Loucy (cell line): ENCODE measurements around the gene CCDC40.

Experiments
- H2AFZ ChIP-seq: fragments of 200-600 bp; sonication (generic); 2 replicates; pipeline ENCODE4 v1.6.0; 2016; ENCODE audit warnings: antibody characterized with exemption, mild to moderate bottlenecking, low read length, moderate library complexity
- H3F3A ChIP-seq: fragments of 200-600 bp; 2 replicates; pipeline ENCODE4 v1.6.0; 2016; ENCODE audit warnings: antibody characterized with exemption, low read depth, mild to moderate bottlenecking
- H3K27me3 ChIP-seq: fragments of 200-600 bp; sonication (generic); 2 replicates; pipeline ENCODE4 v1.6.1; 2014; ENCODE audit warnings: low read length, mild to moderate bottlenecking; ENCODE audit not compliant: insufficient read depth, poor library complexity, severe bottlenecking
- H3K36me3 ChIP-seq: fragments of 200-600 bp; sonication (generic); 2 replicates; pipeline ENCODE4 v1.6.1; 2016; ENCODE audit warnings: low read length; ENCODE audit not compliant: insufficient read depth
- H3K4me1 ChIP-seq: fragments of 200-600 bp; sonication (generic); 2 replicates; pipeline ENCODE4 v1.5.1; 2014; ENCODE audit warnings: low read length, mild to moderate bottlenecking; ENCODE audit not compliant: insufficient read depth, poor library complexity, severe bottlenecking
- H3K4me2 ChIP-seq: fragments of 200-600 bp; sonication (generic); 2 replicates; pipeline ENCODE4 v1.6.0; 2014; ENCODE audit warnings: antibody characterized with exemption, low read length, low read depth, mild to moderate bottlenecking; ENCODE audit not compliant: poor library complexity, severe bottlenecking
- H3K4me3 ChIP-seq: fragments of 200-600 bp; sonication (generic); 2 replicates; pipeline ENCODE4 v1.5.1; 2014; ENCODE audit warnings: low read length, mild to moderate bottlenecking, mixed read lengths; ENCODE audit not compliant: poor library complexity, severe bottlenecking
- H3K79me2 ChIP-seq: fragments of 200-600 bp; sonication (generic); 2 replicates; pipeline ENCODE4 v1.6.1; 2014; ENCODE audit warnings: low read length; ENCODE audit not compliant: insufficient read depth
- H3K9ac ChIP-seq: fragments of 200-600 bp; sonication (generic); 2 replicates; pipeline ENCODE4 v1.6.0; 2014; ENCODE audit warnings: mild to moderate bottlenecking, low read depth, low read length, moderate library complexity; ENCODE audit not compliant: poor library complexity, severe bottlenecking
- H3K9me2 ChIP-seq: fragments of 200-600 bp; sonication (generic); replicated peaks from 2 replicates; pipeline ENCODE4 v1.6.1; 2016; ENCODE audit warnings: low read depth, low read length, mixed read lengths
- H3K9me3 ChIP-seq: fragments of 200-600 bp; sonication (generic); 2 replicates; pipeline ENCODE4 v1.6.1; 2014; ENCODE audit warnings: mild to moderate bottlenecking, antibody characterized with exemption, low read length, low read depth; ENCODE audit not compliant: insufficient read depth
- H4K20me1 ChIP-seq: fragments of 200-600 bp; sonication (generic); 2 replicates; pipeline ENCODE4 v1.6.0; 2014; ENCODE audit warnings: antibody characterized with exemption, low read length, mild to moderate bottlenecking; ENCODE audit not compliant: insufficient read depth, poor library complexity, severe bottlenecking
- EZH2phosphoT487 ChIP-seq: fragments of 200-600 bp; IDR thresholded peaks from 2 replicates; pipeline ENCODE4 v1.6.1; 2018; ENCODE audit warnings: antibody characterized with exemption, mild to moderate bottlenecking, moderate library complexity, borderline replicate concordance
- TF ChIP-seq, protein P1 (sequence below): fragments of 200-600 bp; sonication (generic); conservative IDR thresholded peaks from 2 replicates; pipeline ENCODE4 v1.5.1; 2014; ENCODE audit warnings: mild to moderate bottlenecking, antibody characterized with exemption, low read length

CCDC40 gene

DNA sequence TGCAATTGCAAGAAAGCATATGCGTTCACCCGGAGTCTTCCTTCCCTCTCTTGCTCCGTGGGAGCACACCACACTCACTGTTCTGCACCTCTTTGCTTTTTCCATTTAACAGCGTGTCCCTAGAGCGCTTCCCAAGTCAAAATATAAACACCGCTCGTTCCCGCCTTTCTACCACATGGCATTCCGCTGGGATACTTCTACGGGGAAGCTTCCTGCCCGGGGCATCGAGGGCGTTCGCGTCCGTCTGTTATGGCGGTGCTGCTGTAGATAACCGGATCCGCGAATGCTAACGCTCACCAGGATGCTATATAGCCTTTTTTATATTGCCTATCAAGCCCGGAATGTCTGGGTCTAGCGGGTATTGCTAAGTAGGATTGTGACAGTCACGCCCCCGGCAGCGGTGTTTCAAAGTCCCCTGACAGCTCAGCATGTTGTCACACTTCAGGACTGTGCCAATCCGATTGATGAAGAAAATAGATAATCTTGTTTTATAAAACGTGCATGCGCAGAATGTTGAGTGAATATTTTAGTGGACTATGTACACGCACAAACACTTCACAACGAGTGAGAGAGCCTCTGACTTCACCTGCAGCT is 31.0 kb downstream of the CCDC40 start:
- Histone ChIP-seq H3K4me1 (no peaks in the 10 kb centered on the region), H3K4me2 (no peak overlapping the region), H4K20me1 (no peaks in the 10 kb centered on the region), H3K9ac (no peak overlapping the region), H3K36me3 (no peaks in the 10 kb centered on the region), H3K9me3 (no peaks in the 10 kb centered on the region), H2AFZ (no peak overlapping the region), H3K9me2 (no peaks in the 10 kb centered on the region), H3K79me2 (no peaks in the 10 kb centered on the region), H3F3A (no peaks in the 10 kb centered on the region), H3K27me3 (no peaks in the 10 kb centered on the region), H3K4me3 (no peak overlapping the region)
- TF ChIP-seq, protein P1, sequence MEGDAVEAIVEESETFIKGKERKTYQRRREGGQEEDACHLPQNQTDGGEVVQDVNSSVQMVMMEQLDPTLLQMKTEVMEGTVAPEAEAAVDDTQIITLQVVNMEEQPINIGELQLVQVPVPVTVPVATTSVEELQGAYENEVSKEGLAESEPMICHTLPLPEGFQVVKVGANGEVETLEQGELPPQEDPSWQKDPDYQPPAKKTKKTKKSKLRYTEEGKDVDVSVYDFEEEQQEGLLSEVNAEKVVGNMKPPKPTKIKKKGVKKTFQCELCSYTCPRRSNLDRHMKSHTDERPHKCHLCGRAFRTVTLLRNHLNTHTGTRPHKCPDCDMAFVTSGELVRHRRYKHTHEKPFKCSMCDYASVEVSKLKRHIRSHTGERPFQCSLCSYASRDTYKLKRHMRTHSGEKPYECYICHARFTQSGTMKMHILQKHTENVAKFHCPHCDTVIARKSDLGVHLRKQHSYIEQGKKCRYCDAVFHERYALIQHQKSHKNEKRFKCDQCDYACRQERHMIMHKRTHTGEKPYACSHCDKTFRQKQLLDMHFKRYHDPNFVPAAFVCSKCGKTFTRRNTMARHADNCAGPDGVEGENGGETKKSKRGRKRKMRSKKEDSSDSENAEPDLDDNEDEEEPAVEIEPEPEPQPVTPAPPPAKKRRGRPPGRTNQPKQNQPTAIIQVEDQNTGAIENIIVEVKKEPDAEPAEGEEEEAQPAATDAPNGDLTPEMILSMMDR: no peak
- TF ChIP-seq EZH2phosphoT487: no peak

DNA sequence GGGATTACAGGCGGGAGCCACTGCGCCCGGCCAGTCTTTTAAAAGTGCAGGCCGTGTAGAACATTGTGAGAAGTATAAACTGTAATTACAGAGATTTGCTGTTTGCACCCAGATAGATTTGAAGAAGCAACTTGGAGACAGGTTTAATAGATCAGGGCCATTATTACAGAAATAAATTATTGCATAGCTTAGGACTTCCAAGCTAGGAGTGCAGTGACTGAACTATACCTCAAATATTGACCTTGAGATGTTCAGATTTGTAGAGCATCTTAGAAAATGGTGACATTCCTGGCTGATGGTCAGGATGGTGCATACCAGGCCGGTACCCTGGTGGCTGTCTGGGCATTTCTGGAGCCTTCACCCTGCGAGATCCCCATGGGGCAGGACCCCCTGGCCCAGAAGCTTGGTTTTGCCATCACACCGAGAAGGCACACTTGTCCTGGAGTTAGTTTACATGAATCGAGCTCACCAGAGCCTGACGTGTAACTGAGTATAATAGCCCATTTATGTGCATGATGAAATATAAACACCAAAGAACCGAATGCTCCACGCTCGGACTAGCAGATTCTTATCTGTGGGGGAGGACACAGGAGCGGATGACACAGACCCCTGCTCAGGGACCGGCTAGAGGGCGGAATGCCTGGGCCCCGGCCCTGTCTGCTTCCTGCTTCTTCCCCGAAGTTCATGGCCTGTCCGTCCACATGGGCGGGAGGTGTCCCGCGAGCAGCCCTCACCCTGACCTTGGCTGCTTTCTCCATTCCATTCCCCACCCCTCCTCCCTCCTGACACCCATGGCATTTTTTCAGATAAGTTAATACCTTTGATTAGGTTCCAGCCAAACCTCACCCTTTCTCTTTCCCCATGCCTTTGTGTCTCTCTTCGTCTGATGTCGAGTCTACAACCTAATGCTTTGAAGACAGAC is 32.1 kb downstream of the CCDC40 start:
- Histone ChIP-seq H3K4me3 (no peak overlapping the region), H3K4me2 (no peak overlapping the region), H2AFZ (no peak overlapping the region), H3K9me2 (no peaks in the 10 kb centered on the region), H4K20me1 (no peaks in the 10 kb centered on the region), H3K4me1 (no peaks in the 10 kb centered on the region), H3K79me2 (no peaks in the 10 kb centered on the region), H3F3A (no peaks in the 10 kb centered on the region), H3K9ac (no peak overlapping the region), H3K36me3 (no peaks in the 10 kb centered on the region), H3K27me3 (no peaks in the 10 kb centered on the region), H3K9me3 (no peaks in the 10 kb centered on the region)
- TF ChIP-seq, protein P1: no peak
- no peak for TF ChIP-seq EZH2phosphoT487

DNA sequence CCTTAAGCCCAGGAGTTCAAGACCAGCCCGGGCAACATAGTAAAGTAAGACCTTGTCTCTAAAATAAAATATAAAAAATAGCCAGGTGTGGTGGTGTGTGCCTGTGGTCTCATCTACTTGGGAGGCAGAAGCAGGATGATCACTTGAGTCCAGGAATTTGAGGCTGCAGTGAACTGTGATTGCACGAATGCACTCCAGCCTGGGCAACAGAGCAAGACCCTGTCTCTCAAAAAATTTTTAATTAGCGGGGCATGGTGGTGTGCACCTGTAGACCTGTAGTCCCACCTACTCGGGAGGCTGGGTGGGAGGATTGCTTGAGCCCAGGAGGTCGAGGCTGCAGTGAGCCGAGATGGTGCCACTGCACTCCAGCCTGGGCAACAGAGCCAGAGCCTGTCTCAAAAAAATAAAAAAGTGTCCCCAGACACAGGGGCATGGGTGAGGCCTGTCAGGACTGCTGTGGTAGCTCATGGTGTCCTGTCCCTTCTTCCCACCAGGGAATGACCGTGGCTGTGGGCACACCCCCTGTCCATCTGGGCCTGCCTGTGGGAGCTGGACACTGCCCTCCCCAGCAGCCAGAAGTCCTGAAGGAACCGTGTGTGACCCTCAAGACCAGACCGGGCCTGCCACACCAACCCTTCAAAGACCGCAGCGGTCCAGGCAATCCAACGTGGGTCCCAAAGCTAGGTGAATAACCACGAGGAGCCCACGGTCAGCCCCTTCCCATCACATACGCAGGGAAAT is 34.1 kb downstream of the CCDC40 start:
- H3K36me3 ChIP-seq: no peaks in the 10 kb centered on the region
- no peaks in the 10 kb centered on the region for H4K20me1 ChIP-seq
- no peaks in the 10 kb centered on the region for H3K4me1 ChIP-seq
- no peaks in the 10 kb centered on the region for H3K9me2 ChIP-seq
- no peak overlapping the region for H2AFZ ChIP-seq
- H3K9me3 ChIP-seq: no peaks in the 10 kb centered on the region
- no peaks in the 10 kb centered on the region for H3K79me2 ChIP-seq
- no peak overlapping the region for H3K4me2 ChIP-seq
- H3K4me3 ChIP-seq: no peak overlapping the region
- H3F3A ChIP-seq: no peaks in the 10 kb centered on the region
- no peak for TF ChIP-seq EZH2phosphoT487
- TF ChIP-seq, protein P1: no peak
- no peak overlapping the region for H3K9ac ChIP-seq
- no peaks in the 10 kb centered on the region for H3K27me3 ChIP-seq
